Heart right ventricle (tissue), 16 donors: ENCODE results near the gene EPHB6. TPM values are rescaled to one million over a fixed set of nuclear protein-coding genes. Genes with fewer than 3 reads are reported as not detected.

Source experiments
- ATAC-seq, 8 donors: fragments of 200-7000 bp; cut with Tn5 transposase; one replicate each; pipeline ENCODE4 v1.9.1; 2020; ENCODE audit warnings: mild to moderate bottlenecking in 8 of 8, moderate library complexity in 8 of 8, moderate number of reproducible peaks in 1 of 8
- DNase-seq, 2 donors: peaks; one replicate each; pipeline ENCODE4 v3.0.0-alpha.2; 2020
- H3K27ac ChIP-seq, 10 donors: fragments of 200-600 bp; sonication (generic) in 2 of 10; one replicate each; pipeline versions ENCODE4 v1.5.0 to v1.8.0; 2020 to 2022; ENCODE audit warnings: mild to moderate bottlenecking in 3 of 10
- H3K27me3 ChIP-seq, 7 donors: fragments of 200-600 bp; one replicate each; pipeline ENCODE4 v1.8.0; 2021 to 2022; ENCODE audit warnings: mild to moderate bottlenecking in 2 of 7
- H3K36me3 ChIP-seq, 9 donors: fragments of 200-600 bp; sonication (generic) in 1 of 9; one replicate each; pipeline versions ENCODE4 v1.5.0 to v1.8.0; 2020 to 2022; ENCODE audit warnings: mild to moderate bottlenecking in 2 of 9
- H3K4me1 ChIP-seq, 9 donors: fragments of 200-600 bp; sonication (generic) in 1 of 9; one replicate each; pipeline versions ENCODE4 v1.5.0 to v1.8.0; 2020 to 2022; ENCODE audit warnings: mild to moderate bottlenecking in 4 of 9
- H3K4me3 ChIP-seq, 10 donors: fragments of 200-600 bp; sonication (generic) in 2 of 10; one replicate each; pipeline versions ENCODE4 v1.5.0 to v1.8.0; 2020 to 2022; ENCODE audit warnings: mild to moderate bottlenecking in 7 of 10, moderate library complexity in 2 of 10
- H3K9me3 ChIP-seq, 11 donors: fragments of 200-600 bp in 10 of 11; sonication (generic) in 2 of 11; one replicate each; pipeline versions ENCODE4 v1.5.0 to v1.8.0; 2013 to 2022; ENCODE audit warnings: mild to moderate bottlenecking in 2 of 11, control low read depth in 1 of 11, moderate library complexity in 1 of 11
- WGBS, 2 donors: extraction: QIAGEN DNeasy Blood & Tissue Kit; methylation state at CpG; one replicate each; pipeline ENCODE4 v1.1.7; 2013; ENCODE audit warnings: inconsistent platforms in 1 of 2; 5-methylcytosine and 5-hydroxymethylcytosine counted together
- intact Hi-C, 10 donors: fragments of 100-400 bp; cut with DNase I; formaldehyde crosslinking; loops; one replicate each; pipeline versions ENCODE4 v1.11.1 to v1.14.2; 2022
- polyA plus RNA-seq, 2 donors: library from polyadenylated mRNA; stranded (reverse); fragments of 200-250 nt; gene quantifications; one replicate each; pipeline ENCODE4 v1.2.3, GENCODE V29; 2013
- total RNA-seq, 10 donors: library from RNA; stranded (reverse); fragmentation: NEBNext Ultra II Directional in 3 of 10; extraction: Animal tissue kit (Norgen Biotek cat#: 25700) in 3 of 10; gene quantifications; one replicate each; pipeline versions ENCODE4 v1.2.1 to v1.2.4, GENCODE V29; 2021 to 2023
- TF ChIP-seq, protein P1 (sequence below), 9 donors: fragments of 200-600 bp; sonication (generic) in 2 of 9; IDR thresholded peaks; one replicate each; pipeline versions ENCODE4 v1.5.0 to v1.8.0; 2021 to 2022; ENCODE audit warnings: antibody characterized with exemption in 9 of 9, mild to moderate bottlenecking in 5 of 9, moderate library complexity in 1 of 9
- donor health status: Arrhythmogenic right ventricular cardiomyopathy.
- donor health status: ischemic (EF 13 %, LVEDD 7.1; RV severe dilation, severe dysfunction).
- donor health status: healthy with polysubstance abuse.
- donor health status: DM: no; HTN: yes; CAD: no.
- donor health status: DM: no; HTN: no; CAD: no.
- donor health status: ischemic (EF 25% LVEDD 6.9; RV normal size, moderate dysfunction).
- donor health status: ischemic (EF 25% LVEDD 5.7; RV mildly dilated, moderate dysfunction).
- donor health status: healthy.
- donor health status: DM: yes; HTN: yes; CAD: no.
- donor health status: Ischemic cardiomyopathy.
- donor health status: ischemic (EF 35%, LVEDD 5.7; RV mildly dilated, moderate dysfunction).
- donor health status: nonischemic (EF 11% LVEDD 7.7; RV severe dilation, severe dysfunction).
- donor health status: DM: yes; HTN: yes; CAD: no.
- donor health status: PGD.
- donor health status: ischemic (EF 29% LVEDD 5.4; RV normal size, mild dysfunction).
- donor health status: nonischemic (EF 23%, LVEDD 6.1; RV moderate dilation, normal function).

The EPHB6 gene
- total and polyA plus RNA-seq, 12 donors, result 0.55 to 14.9 (median 2.6) TPM

GRCh38 chr7:142894985-142895593, 40.2 kb downstream of the EPHB6 start:
- no peak overlapping the region for H3K27ac ChIP-seq
- H3K9me3 ChIP-seq, result no peaks in the 10 kb centered on the region
- DNase-seq, result no peak
- no peaks in the 10 kb centered on the region for H3K4me1 ChIP-seq
- WGBS, 2 donors, result 60 to 61% methylated on average over 6 of the region's 6 CpGs
- intact Hi-C loops, result loop anchor here in 1 of 10 donors (10.0 kb wide), 1 partner anchor 60 kb away; no protein-coding TSS in a partner anchor
- no peak for ATAC-seq
- H3K4me3 ChIP-seq, result no peak overlapping the region
- H3K27me3 ChIP-seq, result peaks cover 0 to 59% (median 17%) of the 10 kb centered on the region in 7 donors
- TF ChIP-seq, protein P1, sequence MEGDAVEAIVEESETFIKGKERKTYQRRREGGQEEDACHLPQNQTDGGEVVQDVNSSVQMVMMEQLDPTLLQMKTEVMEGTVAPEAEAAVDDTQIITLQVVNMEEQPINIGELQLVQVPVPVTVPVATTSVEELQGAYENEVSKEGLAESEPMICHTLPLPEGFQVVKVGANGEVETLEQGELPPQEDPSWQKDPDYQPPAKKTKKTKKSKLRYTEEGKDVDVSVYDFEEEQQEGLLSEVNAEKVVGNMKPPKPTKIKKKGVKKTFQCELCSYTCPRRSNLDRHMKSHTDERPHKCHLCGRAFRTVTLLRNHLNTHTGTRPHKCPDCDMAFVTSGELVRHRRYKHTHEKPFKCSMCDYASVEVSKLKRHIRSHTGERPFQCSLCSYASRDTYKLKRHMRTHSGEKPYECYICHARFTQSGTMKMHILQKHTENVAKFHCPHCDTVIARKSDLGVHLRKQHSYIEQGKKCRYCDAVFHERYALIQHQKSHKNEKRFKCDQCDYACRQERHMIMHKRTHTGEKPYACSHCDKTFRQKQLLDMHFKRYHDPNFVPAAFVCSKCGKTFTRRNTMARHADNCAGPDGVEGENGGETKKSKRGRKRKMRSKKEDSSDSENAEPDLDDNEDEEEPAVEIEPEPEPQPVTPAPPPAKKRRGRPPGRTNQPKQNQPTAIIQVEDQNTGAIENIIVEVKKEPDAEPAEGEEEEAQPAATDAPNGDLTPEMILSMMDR (IDR thresholded peaks at IDR 0.05), result no peak
- H3K36me3 ChIP-seq, result no peaks in the 10 kb centered on the region

DNA sequence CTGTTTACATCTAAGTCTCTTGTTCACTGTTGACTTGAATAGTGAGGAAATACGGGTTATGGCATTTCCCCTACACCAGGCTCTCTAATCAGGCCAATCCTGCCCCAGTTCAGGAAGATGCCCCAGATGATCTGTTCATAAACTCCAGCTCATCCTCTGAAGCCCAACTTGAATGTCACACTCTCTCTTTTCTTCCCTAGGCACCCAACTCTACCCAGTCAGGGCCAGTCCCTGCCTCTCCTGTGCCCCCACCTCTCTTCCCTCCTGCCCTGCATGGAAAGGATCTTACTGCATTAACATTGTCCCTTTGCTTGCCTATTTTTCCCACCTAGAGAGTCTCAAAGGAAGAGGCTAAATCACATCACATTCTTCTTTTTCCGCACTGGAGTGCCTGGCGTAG, 41.3 kb downstream of the EPHB6 start:
- Histone ChIP-seq H3K4me3 (no peak overlapping the region), H3K36me3 (no peaks in the 10 kb centered on the region), H3K9me3 (no peaks in the 10 kb centered on the region), H3K27me3 (peaks cover 0 to 59% (median 17%) of the 10 kb centered on the region in 7 donors), H3K4me1 (no peaks in the 10 kb centered on the region), H3K27ac (no peak overlapping the region)
- intact Hi-C loops, result loop anchor here in 1 of 10 donors (10.0 kb wide), 1 partner anchor 61 kb away; no protein-coding TSS in a partner anchor
- 85 to 90% methylated on average over 3 of the region's 3 CpGs for WGBS, 2 donors
- no peak for ATAC-seq
- no peak for DNase-seq
- TF ChIP-seq, protein P1 (IDR thresholded peaks at IDR 0.05), result no peak

DNA sequence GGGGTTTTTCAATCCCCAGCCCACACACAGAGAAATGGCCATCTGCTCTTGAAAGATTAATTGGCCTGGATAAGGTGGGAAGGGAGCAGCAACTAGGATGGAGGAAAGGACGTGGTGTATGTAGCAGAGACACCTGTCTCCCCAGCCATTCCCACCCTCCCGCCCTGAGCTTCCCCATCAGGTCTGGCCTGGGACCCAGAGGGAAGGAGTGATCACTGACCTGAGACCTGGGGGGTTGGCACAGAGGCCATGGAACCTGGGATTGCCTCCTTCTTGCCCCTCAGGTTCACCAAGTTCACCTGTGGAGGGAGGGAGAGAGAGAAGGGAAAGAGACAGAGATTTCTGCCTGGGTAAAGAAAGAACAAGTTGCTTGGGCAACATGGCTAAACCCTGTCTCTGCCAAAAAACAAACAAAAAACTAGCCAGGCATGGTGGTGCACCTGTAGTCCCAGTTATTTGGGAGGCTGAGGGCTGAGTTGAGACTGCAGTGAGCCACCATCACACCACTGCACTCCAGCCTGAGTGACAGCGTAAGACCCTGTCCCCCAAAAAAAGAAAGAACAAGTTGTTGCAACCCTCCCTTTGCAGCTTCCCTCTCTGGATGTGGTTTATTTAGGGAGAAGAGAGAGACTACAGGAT, 42.0 kb downstream of the EPHB6 start:
- intact Hi-C loops, result loop anchor here in 1 of 10 donors (10.0 kb wide), 1 partner anchor 62 kb away; no protein-coding TSS in a partner anchor
- Histone ChIP-seq H3K9me3 (no peaks in the 10 kb centered on the region), H3K27me3 (peaks cover 0 to 56% (median 11%) of the 10 kb centered on the region in 7 donors), H3K4me1 (no peaks in the 10 kb centered on the region), H3K4me3 (no peak overlapping the region), H3K27ac (no peak overlapping the region), H3K36me3 (no peaks in the 10 kb centered on the region)
- ATAC-seq (no peak), DNase-seq (no peak)
- WGBS, 2 donors, result 78 to 81% methylated on average over 3 of the region's 3 CpGs
- TF ChIP-seq, protein P1 (IDR thresholded peaks at IDR 0.05), result no peak

- H3K27me3 ChIP-seq, result peaks cover 0 to 53% (median 5%) of the 10 kb centered on the region in 7 donors
- ATAC-seq, result no peak
- no peaks in the 10 kb centered on the region for H3K9me3 ChIP-seq
- no peak overlapping the region for H3K4me3 ChIP-seq
- intact Hi-C loops, result loop anchor here in 1 of 10 donors (10.0 kb wide), 1 partner anchor 63 kb away; no protein-coding TSS in a partner anchor
- no peaks in the 10 kb centered on the region for H3K36me3 ChIP-seq
- TF ChIP-seq, protein P1 (IDR thresholded peaks at IDR 0.05), result no peak
- 82 to 84% methylated on average over 7 of the region's 7 CpGs for WGBS, 2 donors
- no peak overlapping the region for H3K27ac ChIP-seq
- no peak for DNase-seq
- H3K4me1 ChIP-seq, result no peaks in the 10 kb centered on the region
Measured at GRCh38 chr7:142897691-142898090, 42.8 kb downstream of the EPHB6 start.
